H1 (cell line): ENCODE results near the gene INF2. TPM values are rescaled to one million over a fixed set of nuclear protein-coding genes. Genes with fewer than 3 reads are reported as not detected.

Experiments
- EGR1 ChIP-seq: IDR thresholded peaks from 2 replicates; pipeline ENCODE4 v1.6.1; 2011; ENCODE audit warnings: low read depth, low read length, borderline replicate concordance
- polyA plus RNA-seq, 7 experiments: library from polyadenylated mRNA; depleted of rRNA in 3 of 7; stranded (reverse) in 5 of 7; unstranded in 2 of 7; fragments of >200 nt in 5 of 7; fragments of 200-250 nt in 2 of 7; gene quantifications; 1 replicate in 5 of 7; 2 replicates in 1 of 7; 4 replicates in 1 of 7; pipeline versions ENCODE4 v1.2.1 to v1.2.3, GENCODE V29; 2011 to 2013; ENCODE audit warnings: missing spikeins in 2 of 7, mixed read lengths in 2 of 7
- total RNA-seq: library from RNA; stranded (reverse); fragmentation: NEBNext Ultra II Directional; extraction: Animal tissue kit (Norgen Biotek cat#: 25700); gene quantifications from 2 replicates; pipeline ENCODE4 v1.2.1, GENCODE V29; 2021
- TF ChIP-seq, protein P1 (sequence below): fragments of 300-600 bp; sonication (generic); IDR thresholded peaks from 2 replicates; pipeline ENCODE4 v1.7.1; 2012; ENCODE audit warnings: low read length, moderate library complexity, mild to moderate bottlenecking, inconsistent platforms; ENCODE audit not compliant: insufficient replicate concordance

The INF2 gene
- total and polyA plus RNA-seq, 2 of the 8 experiments (the other 6 are each of a cell fraction or from before 2014, with no cell fraction given) = 29.1 to 59.5 TPM

DNA sequence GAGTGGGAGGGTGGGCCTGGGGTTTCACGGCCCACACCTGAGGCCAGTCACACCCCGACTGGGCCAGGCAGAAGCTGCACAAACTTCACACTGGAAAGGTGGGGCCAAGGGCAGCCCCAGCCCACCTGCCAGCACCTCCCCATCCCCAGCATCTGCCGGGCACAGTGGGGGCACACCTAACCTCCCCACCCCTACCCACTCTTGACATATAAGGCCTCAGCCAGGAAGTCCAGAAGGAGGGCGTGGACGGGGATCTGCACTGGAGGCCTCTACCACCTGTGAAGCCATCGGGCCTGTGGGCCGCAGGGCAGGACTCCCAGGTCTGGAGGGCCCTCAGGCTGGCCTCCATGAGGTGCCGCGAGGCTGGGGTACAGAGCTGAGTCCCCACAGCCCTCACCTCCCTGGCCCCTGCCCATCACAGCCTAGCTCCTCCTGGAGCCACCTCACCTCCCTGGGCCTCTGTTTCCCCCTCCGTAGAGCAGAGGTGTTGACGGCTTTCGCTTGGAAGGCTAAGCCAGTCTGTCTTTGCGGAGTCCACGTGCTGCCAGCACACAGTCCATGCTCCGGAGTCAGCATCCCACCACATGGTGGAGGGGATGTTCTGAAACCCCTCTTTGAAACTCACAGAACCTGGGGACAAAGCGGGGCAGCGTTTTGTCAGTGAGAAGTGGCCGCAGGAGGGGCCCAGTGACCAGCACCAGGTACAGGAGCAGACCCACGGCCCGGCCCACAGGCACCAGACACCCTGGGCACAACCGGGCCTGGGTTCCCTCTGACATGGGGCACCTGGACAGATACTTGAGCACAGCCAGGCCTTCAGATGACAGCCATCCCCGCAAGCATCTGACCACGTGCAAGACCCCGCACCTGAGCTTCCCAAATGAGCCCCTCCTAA, 38.2 kb upstream of the INF2 start (continued):
- TF ChIP-seq, protein P1, sequence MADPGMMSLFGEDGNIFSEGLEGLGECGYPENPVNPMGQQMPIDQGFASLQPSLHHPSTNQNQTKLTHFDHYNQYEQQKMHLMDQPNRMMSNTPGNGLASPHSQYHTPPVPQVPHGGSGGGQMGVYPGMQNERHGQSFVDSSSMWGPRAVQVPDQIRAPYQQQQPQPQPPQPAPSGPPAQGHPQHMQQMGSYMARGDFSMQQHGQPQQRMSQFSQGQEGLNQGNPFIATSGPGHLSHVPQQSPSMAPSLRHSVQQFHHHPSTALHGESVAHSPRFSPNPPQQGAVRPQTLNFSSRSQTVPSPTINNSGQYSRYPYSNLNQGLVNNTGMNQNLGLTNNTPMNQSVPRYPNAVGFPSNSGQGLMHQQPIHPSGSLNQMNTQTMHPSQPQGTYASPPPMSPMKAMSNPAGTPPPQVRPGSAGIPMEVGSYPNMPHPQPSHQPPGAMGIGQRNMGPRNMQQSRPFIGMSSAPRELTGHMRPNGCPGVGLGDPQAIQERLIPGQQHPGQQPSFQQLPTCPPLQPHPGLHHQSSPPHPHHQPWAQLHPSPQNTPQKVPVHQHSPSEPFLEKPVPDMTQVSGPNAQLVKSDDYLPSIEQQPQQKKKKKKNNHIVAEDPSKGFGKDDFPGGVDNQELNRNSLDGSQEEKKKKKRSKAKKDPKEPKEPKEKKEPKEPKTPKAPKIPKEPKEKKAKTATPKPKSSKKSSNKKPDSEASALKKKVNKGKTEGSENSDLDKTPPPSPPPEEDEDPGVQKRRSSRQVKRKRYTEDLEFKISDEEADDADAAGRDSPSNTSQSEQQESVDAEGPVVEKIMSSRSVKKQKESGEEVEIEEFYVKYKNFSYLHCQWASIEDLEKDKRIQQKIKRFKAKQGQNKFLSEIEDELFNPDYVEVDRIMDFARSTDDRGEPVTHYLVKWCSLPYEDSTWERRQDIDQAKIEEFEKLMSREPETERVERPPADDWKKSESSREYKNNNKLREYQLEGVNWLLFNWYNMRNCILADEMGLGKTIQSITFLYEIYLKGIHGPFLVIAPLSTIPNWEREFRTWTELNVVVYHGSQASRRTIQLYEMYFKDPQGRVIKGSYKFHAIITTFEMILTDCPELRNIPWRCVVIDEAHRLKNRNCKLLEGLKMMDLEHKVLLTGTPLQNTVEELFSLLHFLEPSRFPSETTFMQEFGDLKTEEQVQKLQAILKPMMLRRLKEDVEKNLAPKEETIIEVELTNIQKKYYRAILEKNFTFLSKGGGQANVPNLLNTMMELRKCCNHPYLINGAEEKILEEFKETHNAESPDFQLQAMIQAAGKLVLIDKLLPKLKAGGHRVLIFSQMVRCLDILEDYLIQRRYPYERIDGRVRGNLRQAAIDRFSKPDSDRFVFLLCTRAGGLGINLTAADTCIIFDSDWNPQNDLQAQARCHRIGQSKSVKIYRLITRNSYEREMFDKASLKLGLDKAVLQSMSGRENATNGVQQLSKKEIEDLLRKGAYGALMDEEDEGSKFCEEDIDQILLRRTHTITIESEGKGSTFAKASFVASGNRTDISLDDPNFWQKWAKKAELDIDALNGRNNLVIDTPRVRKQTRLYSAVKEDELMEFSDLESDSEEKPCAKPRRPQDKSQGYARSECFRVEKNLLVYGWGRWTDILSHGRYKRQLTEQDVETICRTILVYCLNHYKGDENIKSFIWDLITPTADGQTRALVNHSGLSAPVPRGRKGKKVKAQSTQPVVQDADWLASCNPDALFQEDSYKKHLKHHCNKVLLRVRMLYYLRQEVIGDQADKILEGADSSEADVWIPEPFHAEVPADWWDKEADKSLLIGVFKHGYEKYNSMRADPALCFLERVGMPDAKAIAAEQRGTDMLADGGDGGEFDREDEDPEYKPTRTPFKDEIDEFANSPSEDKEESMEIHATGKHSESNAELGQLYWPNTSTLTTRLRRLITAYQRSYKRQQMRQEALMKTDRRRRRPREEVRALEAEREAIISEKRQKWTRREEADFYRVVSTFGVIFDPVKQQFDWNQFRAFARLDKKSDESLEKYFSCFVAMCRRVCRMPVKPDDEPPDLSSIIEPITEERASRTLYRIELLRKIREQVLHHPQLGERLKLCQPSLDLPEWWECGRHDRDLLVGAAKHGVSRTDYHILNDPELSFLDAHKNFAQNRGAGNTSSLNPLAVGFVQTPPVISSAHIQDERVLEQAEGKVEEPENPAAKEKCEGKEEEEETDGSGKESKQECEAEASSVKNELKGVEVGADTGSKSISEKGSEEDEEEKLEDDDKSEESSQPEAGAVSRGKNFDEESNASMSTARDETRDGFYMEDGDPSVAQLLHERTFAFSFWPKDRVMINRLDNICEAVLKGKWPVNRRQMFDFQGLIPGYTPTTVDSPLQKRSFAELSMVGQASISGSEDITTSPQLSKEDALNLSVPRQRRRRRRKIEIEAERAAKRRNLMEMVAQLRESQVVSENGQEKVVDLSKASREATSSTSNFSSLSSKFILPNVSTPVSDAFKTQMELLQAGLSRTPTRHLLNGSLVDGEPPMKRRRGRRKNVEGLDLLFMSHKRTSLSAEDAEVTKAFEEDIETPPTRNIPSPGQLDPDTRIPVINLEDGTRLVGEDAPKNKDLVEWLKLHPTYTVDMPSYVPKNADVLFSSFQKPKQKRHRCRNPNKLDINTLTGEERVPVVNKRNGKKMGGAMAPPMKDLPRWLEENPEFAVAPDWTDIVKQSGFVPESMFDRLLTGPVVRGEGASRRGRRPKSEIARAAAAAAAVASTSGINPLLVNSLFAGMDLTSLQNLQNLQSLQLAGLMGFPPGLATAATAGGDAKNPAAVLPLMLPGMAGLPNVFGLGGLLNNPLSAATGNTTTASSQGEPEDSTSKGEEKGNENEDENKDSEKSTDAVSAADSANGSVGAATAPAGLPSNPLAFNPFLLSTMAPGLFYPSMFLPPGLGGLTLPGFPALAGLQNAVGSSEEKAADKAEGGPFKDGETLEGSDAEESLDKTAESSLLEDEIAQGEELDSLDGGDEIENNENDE = no peak
- no peak for TF ChIP-seq EGR1
